Neural cell (in vitro differentiated cells): Measurements from ENCODE around the gene BARHL2. TPM values are rescaled to one million over a fixed set of nuclear protein-coding genes. Genes with fewer than 3 reads are reported as not detected.

ENCODE experiments used
- H2AFZ ChIP-seq: fragments of 200-600, 300-800 bp; sonication (generic), shearing (Covaris generic); 2 replicates; pipeline ENCODE4 v1.6.0; 2014; ENCODE audit warnings: low read depth, mild to moderate bottlenecking, antibody characterized with exemption, low read length, moderate library complexity
- H3F3A ChIP-seq: fragments of 200-600 bp; shearing (Covaris generic); 2 replicates; pipeline ENCODE4 v1.6.1; 2016; ENCODE audit warnings: mild to moderate bottlenecking, moderate library complexity, mixed read lengths, antibody characterized with exemption, low read length; ENCODE audit not compliant: insufficient read depth, poor library complexity, severe bottlenecking
- H3K27ac ChIP-seq: fragments of 200-600, 300-800 bp; sonication (generic), shearing (Covaris generic); 2 replicates; pipeline ENCODE4 v1.5.1; 2014; ENCODE audit warnings: mild to moderate bottlenecking, low read length, moderate library complexity
- H3K27me3 ChIP-seq: fragments of 300-800, 200-600 bp; sonication (generic), shearing (Covaris generic); 2 replicates; pipeline ENCODE4 v1.6.0; 2014; ENCODE audit warnings: mild to moderate bottlenecking, low read depth, low read length, moderate library complexity; ENCODE audit not compliant: insufficient read depth
- H3K36me3 ChIP-seq: fragments of 300-800, 200-600 bp; sonication (generic), shearing (Covaris generic); 2 replicates; pipeline ENCODE4 v1.5.1; 2014; ENCODE audit warnings: mild to moderate bottlenecking, antibody characterized with exemption, low read length, moderate library complexity; ENCODE audit not compliant: insufficient read depth
- H3K4me2 ChIP-seq: fragments of 300-800, 200-600 bp; sonication (generic), shearing (Covaris generic); 2 replicates; pipeline ENCODE4 v1.6.0; 2014; ENCODE audit warnings: mild to moderate bottlenecking, low read length
- H3K4me3 ChIP-seq: fragments of 300-800, 200-600 bp; sonication (generic), shearing (Covaris generic); 2 replicates; pipeline ENCODE4 v1.5.1; 2014; ENCODE audit warnings: mild to moderate bottlenecking, low read length, moderate library complexity
- H3K79me2 ChIP-seq: fragments of 200-600 bp; shearing (Covaris generic); replicated peaks from 2 replicates; pipeline ENCODE4 v1.6.0; 2014; ENCODE audit warnings: mild to moderate bottlenecking, low read length, moderate library complexity; ENCODE audit not compliant: insufficient read depth
- H3K9ac ChIP-seq: fragments of 300-800, 200-600 bp; sonication (generic), shearing (Covaris generic); 2 replicates; pipeline ENCODE4 v1.6.1; 2016; ENCODE audit warnings: mild to moderate bottlenecking, low read length, mixed read lengths
- H3K9me2 ChIP-seq: fragments of 200-600 bp; shearing (Covaris generic); 2 replicates; pipeline ENCODE4 v1.6.1; 2016; ENCODE audit warnings: mild to moderate bottlenecking, low read length, mixed read lengths; ENCODE audit not compliant: insufficient read depth
- H3K9me3 ChIP-seq: fragments of 200-600, 300-800 bp; sonication (generic), shearing (Covaris generic); 2 replicates; pipeline ENCODE4 v1.6.1; 2016; ENCODE audit warnings: mild to moderate bottlenecking, mixed run types, low read length, moderate library complexity, mixed read lengths
- H4K20me1 ChIP-seq: fragments of 200-600 bp; shearing (Covaris generic); 2 replicates; pipeline ENCODE4 v1.6.1; 2016; ENCODE audit warnings: mild to moderate bottlenecking, mixed run types; ENCODE audit not compliant: insufficient read depth
- CTCF ChIP-seq: fragments of 450-650 bp; IDR thresholded peaks from 2 replicates; pipeline ENCODE4 v1.5.1; 2014; ENCODE audit warnings: antibody characterized with exemption, mild to moderate bottlenecking, moderate library complexity; ENCODE audit not compliant: poor library complexity, severe bottlenecking
- EP300 ChIP-seq: fragments of 450-650 bp; conservative IDR thresholded peaks from 2 replicates; pipeline ENCODE4 v1.6.1; 2014; ENCODE audit warnings: antibody characterized with exemption, mild to moderate bottlenecking, moderate library complexity; ENCODE audit not compliant: poor library complexity, severe bottlenecking
- EZH2 ChIP-seq: fragments of 200-600, 300-800 bp; shearing (Covaris generic), sonication (generic); IDR thresholded peaks from 2 replicates; pipeline ENCODE4 v1.6.1; 2014; ENCODE audit warnings: antibody characterized with exemption, low read length, borderline replicate concordance, mild to moderate bottlenecking; ENCODE audit not compliant: insufficient read depth, poor library complexity, severe bottlenecking
- MXI1 ChIP-seq: fragments of 450-650 bp; conservative IDR thresholded peaks from 2 replicates; pipeline ENCODE4 v1.6.1; 2014; ENCODE audit warnings: antibody characterized with exemption, mild to moderate bottlenecking; ENCODE audit not compliant: poor library complexity, severe bottlenecking
- POLR2AphosphoS5 ChIP-seq: IDR thresholded peaks from 2 replicates; pipeline ENCODE4 v1.6.1; 2012
- RAD21 ChIP-seq: fragments of 450-650 bp; conservative IDR thresholded peaks from 2 replicates; pipeline ENCODE4 v1.6.1; 2014; ENCODE audit warnings: antibody characterized with exemption, mild to moderate bottlenecking, moderate library complexity
- TAF1 ChIP-seq: IDR thresholded peaks from 2 replicates; pipeline ENCODE4 v1.6.1; 2012; ENCODE audit warnings: low read depth
- polyA plus RNA-seq: library from polyadenylated mRNA; depleted of rRNA; stranded (reverse); fragments of >200 nt; gene quantifications from 2 replicates; pipeline ENCODE4 v1.2.3, GENCODE V29; 2014

BARHL2 gene
- polyA plus RNA-seq, 1 donor from 2014 or later, result not detected

GRCh38 chr1:90717665-90718410 is 736 bp upstream of the BARHL2 start:
- no peaks in the 10 kb centered on the region for H3K79me2 ChIP-seq
- H3K4me2 ChIP-seq, result no peak overlapping the region
- TF ChIP-seq TAF1 (no peak), POLR2AphosphoS5 (peak; percentile 18), EZH2 (peak; percentile 53)
- H3F3A ChIP-seq, result no peaks in the 10 kb centered on the region
- H3K9ac ChIP-seq, result no peak overlapping the region
- H3K9me2 ChIP-seq, result no peaks in the 10 kb centered on the region
- H3K4me3 ChIP-seq, result peak overlapping the region; percentile 56
- no peaks in the 10 kb centered on the region for H3K9me3 ChIP-seq
- H3K27me3 ChIP-seq, result peaks cover 98% of the 10 kb centered on the region
- no peaks in the 10 kb centered on the region for H4K20me1 ChIP-seq
- no peak overlapping the region for H3K27ac ChIP-seq
- H2AFZ ChIP-seq, result no peak overlapping the region
- no peaks in the 10 kb centered on the region for H3K36me3 ChIP-seq

- H3K9me3 ChIP-seq, result no peaks in the 10 kb centered on the region
- H3K36me3 ChIP-seq, result no peaks in the 10 kb centered on the region
- no peaks in the 10 kb centered on the region for H3K9me2 ChIP-seq
- no peak overlapping the region for H3K27ac ChIP-seq
- H3K4me3 ChIP-seq, result peak overlapping the region; percentile 53
- no peak overlapping the region for H3K9ac ChIP-seq
- H3K4me2 ChIP-seq, result no peak overlapping the region
- H4K20me1 ChIP-seq, result no peaks in the 10 kb centered on the region
- TF ChIP-seq EZH2, result peak; percentile 2
- TF ChIP-seq MXI1, result no peak
- peaks cover 98% of the 10 kb centered on the region for H3K27me3 ChIP-seq
- H2AFZ ChIP-seq, result no peak overlapping the region
- no peaks in the 10 kb centered on the region for H3F3A ChIP-seq
- H3K79me2 ChIP-seq, result no peaks in the 10 kb centered on the region
Observed at GRCh38 chr1:90717356-90717664, 208 bp upstream of the BARHL2 start.

GRCh38 chr1:90716243-90716551 is 905 bp downstream of the BARHL2 start:
- H3K36me3 ChIP-seq, result no peaks in the 10 kb centered on the region
- TF ChIP-seq MXI1 (no peak), TAF1 (no peak), RAD21 (no peak), CTCF (no peak), EZH2 (peak; percentile 66), POLR2AphosphoS5 (no peak)
- no peak overlapping the region for H2AFZ ChIP-seq
- no peaks in the 10 kb centered on the region for H4K20me1 ChIP-seq
- peaks cover 98% of the 10 kb centered on the region for H3K27me3 ChIP-seq
- H3K79me2 ChIP-seq, result no peaks in the 10 kb centered on the region
- peak overlapping the region; percentile 32 for H3K4me3 ChIP-seq
- H3K9me3 ChIP-seq, result no peaks in the 10 kb centered on the region
- H3F3A ChIP-seq, result no peaks in the 10 kb centered on the region
- no peak overlapping the region for H3K27ac ChIP-seq
- H3K4me2 ChIP-seq, result no peak overlapping the region
- H3K9ac ChIP-seq, result no peak overlapping the region
- H3K9me2 ChIP-seq, result no peaks in the 10 kb centered on the region

- Histone ChIP-seq H3K36me3 (no peaks in the 10 kb centered on the region), H3K4me2 (no peak overlapping the region), H3K79me2 (no peaks in the 10 kb centered on the region), H3K9me2 (no peaks in the 10 kb centered on the region), H3K4me3 (no peak overlapping the region), H3F3A (no peaks in the 10 kb centered on the region), H3K9me3 (no peaks in the 10 kb centered on the region), H3K27ac (no peak overlapping the region), H4K20me1 (no peaks in the 10 kb centered on the region), H3K27me3 (peaks cover 98% of the 10 kb centered on the region), H3K9ac (no peak overlapping the region), H2AFZ (no peak overlapping the region)
- no peak for TF ChIP-seq EP300
- TF ChIP-seq EZH2, result no peak
- TF ChIP-seq POLR2AphosphoS5, result no peak
- no peak for TF ChIP-seq TAF1
- TF ChIP-seq MXI1, result no peak
- no peak for TF ChIP-seq CTCF
Observed at GRCh38 chr1:90715309-90715708, 1.8 kb downstream of the BARHL2 start.
